ENCODE data around the gene AOC2.
"Not testable (repeated sequence)": the region's sequence is repeated elsewhere in the genome, so short reads cannot be mapped to it uniquely, and the experiment has no call there.

AOC2 gene

GRCh38 chr17:42850954-42851353, 6.6 kb downstream of the AOC2 start, which contains the start of gene AOC3:
AOC3 (plus strand) TSS chr17:42851199; CDS start chr17:42851344, 145 bp downstream.
- H3K79me2 ChIP-seq (ENCODE audit: insufficient read depth, low read depth), result no peaks in the 10 kb centered on the region
- no peak for TF ChIP-seq CTCF (conservative IDR thresholded peaks at IDR 0.05; ENCODE audit: low read depth, low read length)
- no peaks in the 10 kb centered on the region for H4K20me1 ChIP-seq (ENCODE audit: insufficient read depth)
- H2AFZ ChIP-seq (ENCODE audit: low read depth), result no peak within 1 kb of the TSS
- no peak within 1 kb of the TSS for H3K27ac ChIP-seq
- H3K36me3 ChIP-seq (ENCODE audit: insufficient read depth), result no peaks in the 10 kb centered on the region
- H3K4me2 ChIP-seq, result no peak within 1 kb of the TSS; the same call in 1 of the 2 replicates
- no peak within 1 kb of the TSS for H3K9ac ChIP-seq
- H3K4me1 ChIP-seq (ENCODE audit: low read depth, poor library complexity, severe bottlenecking), result peaks cover 74% of the 10 kb centered on the region
- no peak within 1 kb of the TSS for H3K4me3 ChIP-seq (IDR thresholded peaks at IDR 0.05; ENCODE audit: insufficient read depth, low read depth, low read length)
- H3K27me3 ChIP-seq (ENCODE audit: insufficient read depth, low read depth), result no peaks in the 10 kb centered on the region

- not testable (repeated sequence) for H4K20me1 ChIP-seq (ENCODE audit: insufficient read depth); H3K27ac ChIP-seq; H3K4me2 ChIP-seq; H3K4me3 ChIP-seq (IDR thresholded peaks at IDR 0.05; ENCODE audit: insufficient read depth, low read depth, low read length); H3K36me3 ChIP-seq (ENCODE audit: insufficient read depth); H2AFZ ChIP-seq (ENCODE audit: low read depth); H3K79me2 ChIP-seq (ENCODE audit: insufficient read depth, low read depth); H3K27me3 ChIP-seq (ENCODE audit: insufficient read depth, low read depth); H3K9ac ChIP-seq
- H3K4me1 ChIP-seq (ENCODE audit: low read depth, poor library complexity, severe bottlenecking), result peaks cover 67% of the 10 kb centered on the region
Observed at GRCh38 chr17:42851371-42852240, 7.2 kb downstream of the AOC2 start.

DNA sequence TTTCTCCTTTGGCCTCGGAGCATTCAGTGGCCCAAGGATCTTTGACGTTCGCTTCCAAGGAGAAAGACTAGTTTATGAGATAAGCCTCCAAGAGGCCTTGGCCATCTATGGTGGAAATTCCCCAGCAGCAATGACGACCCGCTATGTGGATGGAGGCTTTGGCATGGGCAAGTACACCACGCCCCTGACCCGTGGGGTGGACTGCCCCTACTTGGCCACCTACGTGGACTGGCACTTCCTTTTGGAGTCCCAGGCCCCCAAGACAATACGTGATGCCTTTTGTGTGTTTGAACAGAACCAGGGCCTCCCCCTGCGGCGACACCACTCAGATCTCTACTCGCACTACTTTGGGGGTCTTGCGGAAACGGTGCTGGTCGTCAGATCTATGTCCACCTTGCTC, 8.0 kb downstream of the AOC2 start:
- Histone ChIP-seq H3K4me2 (peak overlapping the region; percentile 74), H3K27ac (peak overlapping the region; percentile 60; the same call in 1 of the 2 replicates), H3K4me3 (IDR thresholded peaks at IDR 0.05; ENCODE audit: insufficient read depth, low read depth, low read length) (no peak overlapping the region), H4K20me1 (ENCODE audit: insufficient read depth) (no peaks in the 10 kb centered on the region), H3K27me3 (ENCODE audit: insufficient read depth, low read depth) (no peaks in the 10 kb centered on the region), H2AFZ (ENCODE audit: low read depth) (no peak overlapping the region), H3K4me1 (ENCODE audit: low read depth, poor library complexity, severe bottlenecking) (peaks cover 61% of the 10 kb centered on the region), H3K36me3 (ENCODE audit: insufficient read depth) (no peaks in the 10 kb centered on the region), H3K79me2 (ENCODE audit: insufficient read depth, low read depth) (no peaks in the 10 kb centered on the region), H3K9ac (no peak overlapping the region)
- no peak for TF ChIP-seq CTCF (conservative IDR thresholded peaks at IDR 0.05; ENCODE audit: low read depth, low read length)

DNA sequence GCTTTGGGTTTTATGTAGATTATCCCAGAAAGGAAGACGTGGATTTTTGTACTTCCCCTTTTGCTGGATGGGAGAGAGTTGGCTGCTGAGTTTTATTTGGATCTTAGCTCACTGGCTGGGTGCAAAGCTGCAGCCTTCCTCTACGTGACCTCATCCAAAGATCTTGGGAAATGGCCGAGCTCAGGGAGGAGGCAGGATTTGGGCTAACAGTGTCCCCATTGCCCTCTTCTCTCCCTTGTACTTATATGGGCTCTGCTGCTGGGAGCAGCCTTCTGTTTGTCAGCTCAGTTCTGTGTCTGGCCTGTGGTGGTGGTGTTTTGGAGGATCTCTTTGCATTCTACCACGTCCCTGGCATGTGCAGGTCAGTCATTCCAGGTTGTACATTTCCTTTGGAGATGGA, 8.6 kb downstream of the AOC2 start:
- no peak for TF ChIP-seq CTCF (conservative IDR thresholded peaks at IDR 0.05; ENCODE audit: low read depth, low read length)
- no peaks in the 10 kb centered on the region for H3K36me3 ChIP-seq (ENCODE audit: insufficient read depth)
- H3K4me3 ChIP-seq (IDR thresholded peaks at IDR 0.05; ENCODE audit: insufficient read depth, low read depth, low read length), result no peak overlapping the region
- peaks cover 55% of the 10 kb centered on the region for H3K4me1 ChIP-seq (ENCODE audit: low read depth, poor library complexity, severe bottlenecking)
- H3K4me2 ChIP-seq, result peak overlapping the region; percentile 74
- H3K9ac ChIP-seq, result peak overlapping the region; percentile 31; the same call in 1 of the 2 replicates
- H3K27me3 ChIP-seq (ENCODE audit: insufficient read depth, low read depth), result no peaks in the 10 kb centered on the region
- H3K27ac ChIP-seq, result peak overlapping the region; percentile 60
- H3K79me2 ChIP-seq (ENCODE audit: insufficient read depth, low read depth), result no peaks in the 10 kb centered on the region
- no peaks in the 10 kb centered on the region for H4K20me1 ChIP-seq (ENCODE audit: insufficient read depth)
- peak overlapping the region; percentile 41; the same call in 1 of the 2 replicates for H2AFZ ChIP-seq (ENCODE audit: low read depth)

GRCh38 chr17:42853597-42853967, 9.2 kb downstream of the AOC2 start:
- Histone ChIP-seq H4K20me1 (ENCODE audit: insufficient read depth) (no peaks in the 10 kb centered on the region), H3K27me3 (ENCODE audit: insufficient read depth, low read depth) (no peaks in the 10 kb centered on the region), H3K9ac (peak overlapping the region; percentile 31; the same call in 1 of the 2 replicates), H3K4me3 (IDR thresholded peaks at IDR 0.05; ENCODE audit: insufficient read depth, low read depth, low read length) (no peak overlapping the region), H3K4me2 (peak overlapping the region; percentile 74), H3K79me2 (ENCODE audit: insufficient read depth, low read depth) (no peaks in the 10 kb centered on the region), H2AFZ (ENCODE audit: low read depth) (peak overlapping the region; percentile 41; the same call in 1 of the 2 replicates), H3K36me3 (ENCODE audit: insufficient read depth) (no peaks in the 10 kb centered on the region), H3K4me1 (ENCODE audit: low read depth, poor library complexity, severe bottlenecking) (peaks cover 51% of the 10 kb centered on the region), H3K27ac (peak overlapping the region; percentile 60)
- TF ChIP-seq CTCF (conservative IDR thresholded peaks at IDR 0.05; ENCODE audit: low read depth, low read length), result no peak
